ENCODE results near the gene TMEM131L. TPM values are rescaled to one million over a fixed set of nuclear protein-coding genes. Genes with fewer than 3 reads are reported as not detected.
"Not testable (repeated sequence)": the region's sequence is repeated elsewhere in the genome, so short reads cannot be mapped to it uniquely, and the experiment has no call there.

The TMEM131L gene
- total RNA-seq, 2 experiments from 2014 or later = 51.7 to 52.4 TPM

DNA sequence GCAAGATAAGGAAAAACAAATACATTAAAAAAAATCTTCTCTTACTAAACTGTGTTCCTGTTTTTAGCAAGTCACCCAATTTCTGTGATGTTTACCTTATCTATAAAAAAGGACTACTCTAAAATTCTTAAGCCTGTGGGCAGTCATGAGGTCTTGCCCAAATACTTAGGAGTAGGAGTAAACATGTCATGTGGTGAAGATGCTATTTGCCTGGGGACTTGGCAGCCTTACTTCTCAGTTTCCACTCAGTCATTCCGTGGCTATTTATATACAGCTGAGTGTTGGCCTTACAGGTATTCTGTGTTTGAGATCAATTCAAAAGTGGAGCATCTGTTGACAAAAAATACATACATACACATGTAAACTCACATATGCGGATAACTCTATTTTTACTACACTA lies 128.1 kb downstream of the TMEM131L start:
- Mint-ChIP-seq H3K36me3 (ENCODE audit: low read depth) (peaks cover 62% of the 10 kb centered on the region), H3K9me3 (no peaks in the 10 kb centered on the region), H3K4me3 (no peak overlapping the region), H3K4me1 (ENCODE audit: low read depth) (peaks cover 17% of the 10 kb centered on the region), H3K27ac (no peak overlapping the region), H3K27me3 (no peaks in the 10 kb centered on the region)
- ATAC-seq (no peak), DNase-seq (no peak)
- POLR2A ChIA-PET = no interaction called here
- CTCF ChIA-PET = interaction anchor here (0.5 to 1.4 kb wide), 2 partner anchors 249 to 252 kb away, joined by 3 read pairs; no protein-coding TSS in a partner anchor
- TF ChIP-seq, protein P1, sequence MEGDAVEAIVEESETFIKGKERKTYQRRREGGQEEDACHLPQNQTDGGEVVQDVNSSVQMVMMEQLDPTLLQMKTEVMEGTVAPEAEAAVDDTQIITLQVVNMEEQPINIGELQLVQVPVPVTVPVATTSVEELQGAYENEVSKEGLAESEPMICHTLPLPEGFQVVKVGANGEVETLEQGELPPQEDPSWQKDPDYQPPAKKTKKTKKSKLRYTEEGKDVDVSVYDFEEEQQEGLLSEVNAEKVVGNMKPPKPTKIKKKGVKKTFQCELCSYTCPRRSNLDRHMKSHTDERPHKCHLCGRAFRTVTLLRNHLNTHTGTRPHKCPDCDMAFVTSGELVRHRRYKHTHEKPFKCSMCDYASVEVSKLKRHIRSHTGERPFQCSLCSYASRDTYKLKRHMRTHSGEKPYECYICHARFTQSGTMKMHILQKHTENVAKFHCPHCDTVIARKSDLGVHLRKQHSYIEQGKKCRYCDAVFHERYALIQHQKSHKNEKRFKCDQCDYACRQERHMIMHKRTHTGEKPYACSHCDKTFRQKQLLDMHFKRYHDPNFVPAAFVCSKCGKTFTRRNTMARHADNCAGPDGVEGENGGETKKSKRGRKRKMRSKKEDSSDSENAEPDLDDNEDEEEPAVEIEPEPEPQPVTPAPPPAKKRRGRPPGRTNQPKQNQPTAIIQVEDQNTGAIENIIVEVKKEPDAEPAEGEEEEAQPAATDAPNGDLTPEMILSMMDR (IDR thresholded peaks at IDR 0.05) = no peak
- intact Hi-C loops (cut with micrococcal nuclease) = no loop called here

DNA sequence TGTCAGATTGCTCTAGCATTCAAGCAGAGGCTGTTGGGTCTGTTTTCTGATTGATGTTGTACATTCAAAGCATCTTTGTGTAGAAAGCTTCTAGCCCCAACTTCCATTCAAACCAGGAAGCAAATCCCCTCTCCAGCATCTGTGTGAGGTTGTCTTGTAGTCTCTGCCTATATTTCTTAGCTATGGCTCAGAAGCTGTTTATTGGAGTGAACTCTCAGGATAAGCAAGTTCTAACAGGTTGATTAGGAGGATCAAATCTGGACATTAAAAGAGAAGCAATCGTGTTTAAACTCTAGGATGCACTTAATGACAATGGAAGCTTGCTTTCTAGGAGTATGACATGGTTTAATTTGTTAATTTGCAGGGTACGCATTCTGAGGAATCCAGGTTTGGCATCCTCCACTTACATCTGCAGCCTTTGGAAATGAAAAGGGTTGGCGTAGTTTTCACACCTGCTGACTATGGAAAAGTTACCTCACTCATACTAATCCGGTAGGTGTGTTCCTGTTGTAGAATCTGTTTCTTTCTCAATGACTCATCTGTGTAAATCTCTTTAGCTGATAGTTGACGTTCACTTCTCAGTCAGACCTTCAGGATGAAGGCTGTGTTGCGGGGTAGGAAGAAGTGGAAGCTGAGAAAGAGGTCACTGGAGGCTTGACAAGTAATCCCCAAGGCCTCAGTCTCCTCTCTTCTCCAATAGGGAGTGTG lies 129.9 kb downstream of the TMEM131L start:
- no peak overlapping the region for H3K4me3 Mint-ChIP-seq
- no peak for DNase-seq
- no peaks in the 10 kb centered on the region for H3K27me3 Mint-ChIP-seq
- TF ChIP-seq, protein P1 (IDR thresholded peaks at IDR 0.05) = no peak
- H3K36me3 Mint-ChIP-seq (ENCODE audit: low read depth) = peaks cover 56% of the 10 kb centered on the region
- peak overlapping the region; percentile 49 for H3K27ac Mint-ChIP-seq
- intact Hi-C loops (cut with micrococcal nuclease) = no loop called here
- ATAC-seq = peak; percentile 64
- no peaks in the 10 kb centered on the region for H3K9me3 Mint-ChIP-seq
- ChIA-PET CTCF (interaction anchor here (0.9 to 1.3 kb wide), 4 partner anchors 14 to 48 kb away, joined by 3 to 4 read pairs (median 4); no protein-coding TSS in a partner anchor), POLR2A (interaction anchor here (0.5 to 1.5 kb wide), 3 partner anchors 39 to 163 kb away, joined by 3 to 4 read pairs (median 3); no protein-coding TSS in a partner anchor)
- H3K4me1 Mint-ChIP-seq (ENCODE audit: low read depth) = peaks cover 14% of the 10 kb centered on the region

DNA sequence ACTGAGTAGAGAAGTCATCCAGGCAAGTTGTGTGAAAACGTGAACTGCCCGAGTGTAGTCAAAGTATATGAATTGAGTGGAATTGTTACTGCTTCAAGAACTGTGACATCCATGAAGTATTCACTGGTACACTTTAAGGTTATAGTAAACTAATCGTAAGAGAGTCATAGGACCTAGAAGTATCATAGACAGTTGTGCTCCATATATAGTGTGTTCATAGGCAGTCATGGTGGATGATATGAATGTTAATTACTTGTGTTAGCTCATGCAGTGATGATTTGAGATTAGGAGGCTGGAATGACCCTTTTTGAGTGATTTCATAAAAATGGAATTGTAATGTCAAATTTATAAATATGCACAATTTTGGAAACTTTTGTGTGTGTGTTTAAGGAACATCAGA lies 136.6 kb downstream of the TMEM131L start:
- no peaks in the 10 kb centered on the region for H3K9me3 Mint-ChIP-seq
- POLR2A ChIA-PET = interaction anchor here (0.7 to 1.0 kb wide), 2 partner anchors 13 to 24 kb away, joined by 3 to 5 read pairs; no protein-coding TSS in a partner anchor
- peak overlapping the region; percentile 57 for H3K27ac Mint-ChIP-seq
- peaks cover 61% of the 10 kb centered on the region for H3K36me3 Mint-ChIP-seq (ENCODE audit: low read depth)
- peaks cover 32% of the 10 kb centered on the region for H3K4me1 Mint-ChIP-seq (ENCODE audit: low read depth)
- intact Hi-C loops (cut with micrococcal nuclease) = no loop called here
- ATAC-seq = no peak
- no peaks in the 10 kb centered on the region for H3K27me3 Mint-ChIP-seq
- no peak overlapping the region for H3K4me3 Mint-ChIP-seq
- TF ChIP-seq, protein P1 (IDR thresholded peaks at IDR 0.05) = no peak
- CTCF ChIA-PET = interaction anchor here (1.3 kb wide), 1 partner anchor 170 kb away, joined by 3 read pairs; no protein-coding TSS in a partner anchor
- no peak for DNase-seq

DNA sequence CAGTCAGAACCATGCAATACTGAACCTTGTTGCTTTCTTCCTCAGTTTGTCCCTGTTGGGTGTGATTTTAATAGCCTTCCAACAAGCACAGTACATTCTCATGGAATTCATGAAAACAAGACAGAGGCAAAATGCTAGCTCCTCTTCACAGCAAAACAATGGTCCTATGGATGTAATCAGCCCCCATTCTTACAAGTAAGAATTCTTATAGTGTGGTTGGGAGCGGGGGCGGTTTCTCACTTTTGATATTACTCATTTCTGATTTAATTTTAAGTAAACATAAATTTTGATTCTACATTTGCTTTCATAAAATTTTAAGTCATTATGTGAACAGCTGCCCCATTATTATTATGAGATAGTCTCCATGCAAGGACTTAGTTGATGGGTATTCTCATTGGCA lies 137.1 kb downstream of the TMEM131L start:
- intact Hi-C loops (cut with micrococcal nuclease) = no loop called here
- Mint-ChIP-seq H3K36me3 (ENCODE audit: low read depth) (peaks cover 58% of the 10 kb centered on the region), H3K4me3 (no peak overlapping the region), H3K9me3 (no peaks in the 10 kb centered on the region), H3K27me3 (no peaks in the 10 kb centered on the region), H3K27ac (peak overlapping the region; percentile 43), H3K4me1 (ENCODE audit: low read depth) (peaks cover 32% of the 10 kb centered on the region)
- peak; percentile 82 for DNase-seq
- TF ChIP-seq, protein P1 (IDR thresholded peaks at IDR 0.05) = no peak
- POLR2A ChIA-PET = interaction anchor here (0.7 to 1.0 kb wide), 2 partner anchors 13 to 25 kb away, joined by 3 to 5 read pairs; no protein-coding TSS in a partner anchor
- CTCF ChIA-PET = interaction anchor here (0.7 to 1.5 kb wide), 3 partner anchors 40 to 170 kb away, joined by 3 to 4 read pairs (median 3); no protein-coding TSS in a partner anchor
- peak; percentile 53 for ATAC-seq

DNA sequence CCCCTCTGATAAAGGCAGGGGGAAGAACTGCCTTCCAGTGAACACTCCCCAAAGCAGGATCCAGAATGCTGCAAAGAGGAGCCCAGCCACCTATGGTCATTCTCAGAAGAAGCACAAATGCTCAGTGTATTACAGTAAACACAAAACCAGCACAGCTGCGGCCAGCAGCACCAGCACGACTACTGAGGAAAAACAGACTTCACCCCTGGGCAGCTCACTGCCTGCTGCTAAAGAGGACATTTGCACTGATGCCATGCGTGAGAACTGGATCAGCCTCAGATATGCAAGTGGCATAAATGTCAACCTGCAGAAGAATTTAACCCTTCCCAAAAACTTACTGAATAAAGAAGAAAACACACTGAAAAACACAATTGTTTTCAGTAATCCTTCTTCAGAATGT lies 137.7 kb downstream of the TMEM131L start:
- H3K27me3 Mint-ChIP-seq = no peaks in the 10 kb centered on the region
- H3K4me3 Mint-ChIP-seq = no peak overlapping the region
- H3K9me3 Mint-ChIP-seq = no peaks in the 10 kb centered on the region
- POLR2A ChIA-PET = no interaction called here
- CTCF ChIA-PET = interaction anchor here (0.7 to 1.5 kb wide), 2 partner anchors 39 to 146 kb away, joined by 3 to 4 read pairs; no protein-coding TSS in a partner anchor
- H3K36me3 Mint-ChIP-seq (ENCODE audit: low read depth) = peaks cover 57% of the 10 kb centered on the region
- no peak for DNase-seq
- intact Hi-C loops (cut with micrococcal nuclease) = no loop called here
- peaks cover 33% of the 10 kb centered on the region for H3K4me1 Mint-ChIP-seq (ENCODE audit: low read depth)
- TF ChIP-seq, protein P1 (IDR thresholded peaks at IDR 0.05) = no peak
- no peak overlapping the region for H3K27ac Mint-ChIP-seq
- no peak for ATAC-seq

DNA sequence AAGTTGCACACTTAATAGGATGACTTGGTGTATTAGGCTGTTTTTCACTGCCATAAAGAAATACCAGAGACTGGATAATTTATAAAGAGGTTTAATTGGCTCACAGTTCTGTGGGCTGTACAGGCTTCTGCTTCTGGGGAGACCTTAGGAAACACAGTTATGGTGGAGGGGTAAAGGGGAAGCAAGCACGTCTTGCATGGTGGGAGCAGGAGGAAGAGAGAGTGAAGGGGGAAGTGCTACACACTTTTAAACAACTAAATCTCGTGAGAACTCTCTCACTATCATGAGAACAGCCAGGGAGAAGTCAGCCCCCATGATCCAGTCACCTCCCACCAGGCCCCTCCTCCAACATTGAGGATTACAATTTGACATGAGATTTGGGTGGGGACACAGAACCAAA lies 142.9 kb downstream of the TMEM131L start:
- H3K4me3 Mint-ChIP-seq; CTCF ChIA-PET; H3K27me3 Mint-ChIP-seq; ATAC-seq; DNase-seq; H3K27ac Mint-ChIP-seq; intact Hi-C loops (cut with micrococcal nuclease); POLR2A ChIA-PET; H3K9me3 Mint-ChIP-seq: not testable (repeated sequence)
- Mint-ChIP-seq H3K36me3 (ENCODE audit: low read depth) (peaks cover 58% of the 10 kb centered on the region), H3K4me1 (ENCODE audit: low read depth) (peaks cover 23% of the 10 kb centered on the region)
